COR-L47 (cell line): ENCODE results near the gene GRID2.
"Not testable (repeated sequence)": the region's sequence is repeated elsewhere in the genome, so short reads cannot be mapped to it uniquely, and the experiment has no call there.

Experiments
- DNase-seq: peaks from one replicate; lab custom pipeline; 2025; lab: John Stamatoyannopoulos, UW

Gene GRID2

GRCh38 chr4:92305148-92305877, 1.5 kb downstream of the GRID2 start:
- DNase-seq: peak; percentile 91

GRCh38 chr4:92305878-92306520, 2.2 kb downstream of the GRID2 start:
- DNase-seq: peak; percentile 73

GRCh38 chr4:92307181-92307580, 3.4 kb downstream of the GRID2 start:
- no peak for DNase-seq

- DNase-seq: no peak
Measured at GRCh38 chr4:92307866-92308265, 4.1 kb downstream of the GRID2 start.

- DNase-seq: no peak
Measured at GRCh38 chr4:92317047-92317446, 13.3 kb downstream of the GRID2 start.

DNA sequence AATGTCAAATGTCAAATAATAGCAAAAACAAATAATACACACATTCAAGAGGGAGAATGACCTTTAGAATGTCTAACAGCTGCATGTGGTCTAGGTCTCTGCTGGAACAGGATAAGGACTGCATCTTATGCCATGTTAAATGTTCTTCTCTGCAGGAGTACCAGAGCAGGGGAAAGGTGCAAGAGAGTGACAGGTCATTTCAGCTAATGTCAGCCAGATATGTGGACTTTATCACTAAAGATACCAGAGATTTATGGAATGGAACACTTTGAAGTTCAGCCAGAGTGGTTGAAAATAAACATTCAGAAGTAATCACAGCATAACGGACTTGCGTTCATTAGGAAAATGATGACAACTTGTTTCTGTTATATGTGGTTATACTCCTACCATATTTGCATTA, 24.3 kb downstream of the GRID2 start:
- DNase-seq: no peak

DNA sequence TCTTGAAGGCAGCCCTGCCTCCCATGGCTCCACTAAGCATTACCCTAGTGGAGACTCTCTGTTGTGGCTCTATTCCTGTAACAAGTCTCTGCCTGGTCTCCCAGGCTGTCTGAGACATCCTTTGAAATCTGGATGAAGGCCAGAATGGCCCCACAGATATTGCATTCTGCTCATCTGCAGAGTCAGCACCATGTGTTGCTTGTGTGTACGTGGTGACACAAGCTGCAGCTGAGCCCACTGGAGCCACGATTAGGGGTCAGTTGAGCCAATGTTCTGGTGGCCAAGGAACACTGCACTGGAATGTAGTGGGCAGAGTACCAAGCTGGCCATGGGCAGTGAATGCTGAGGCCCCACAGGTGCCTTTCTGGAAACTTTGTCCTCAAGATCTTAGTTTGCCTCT, 29.2 kb downstream of the GRID2 start:
- DNase-seq: no peak

DNA sequence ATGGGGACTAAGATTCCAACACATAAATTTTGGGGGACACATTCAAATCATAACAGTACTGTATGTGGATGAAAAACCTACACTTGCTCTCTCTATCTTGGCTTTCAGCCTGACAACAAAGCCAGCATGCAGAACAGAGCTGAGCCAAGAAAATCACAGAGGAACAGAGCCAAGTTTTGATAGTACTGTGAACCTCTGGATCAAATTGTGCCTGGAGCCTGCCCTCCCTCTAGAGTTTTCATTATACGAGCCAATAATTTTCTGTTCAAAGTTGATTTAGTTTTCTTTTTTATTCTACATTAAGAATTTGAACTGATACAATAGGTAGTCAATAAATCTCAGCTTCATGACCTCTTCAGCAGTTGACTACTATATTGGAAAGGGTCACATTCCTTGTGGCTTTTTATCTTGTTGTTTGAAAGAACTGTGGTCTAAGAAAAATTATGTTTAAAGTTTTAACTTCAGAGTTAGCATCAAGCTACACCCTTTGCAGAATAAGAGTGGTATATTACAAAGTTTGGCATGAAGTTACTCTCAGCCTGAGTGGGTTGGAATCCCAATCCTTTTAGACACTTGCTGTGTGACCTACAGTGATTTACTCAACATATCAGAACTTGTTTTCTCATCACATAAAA, 31.1 kb downstream of the GRID2 start:
- peak; percentile 14 for DNase-seq

DNA sequence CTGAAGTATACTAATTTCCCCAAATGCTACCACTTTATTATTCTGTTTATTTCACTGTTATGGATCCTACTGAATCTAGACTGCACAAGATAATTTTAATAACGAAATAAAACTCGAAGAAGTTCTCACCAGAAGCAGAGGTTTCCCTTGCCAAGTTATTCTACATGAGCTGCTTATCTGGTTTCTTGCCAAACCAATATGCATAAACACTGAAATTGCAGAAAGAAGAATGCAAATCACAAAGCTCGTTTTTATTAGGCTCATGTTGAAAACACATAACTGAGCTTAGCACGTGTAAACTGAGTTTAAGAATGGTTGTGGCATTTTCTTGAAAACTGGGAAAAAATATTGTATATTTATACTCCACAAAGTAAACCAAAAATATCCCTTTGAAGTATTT, 35.9 kb downstream of the GRID2 start:
- DNase-seq: no peak

DNA sequence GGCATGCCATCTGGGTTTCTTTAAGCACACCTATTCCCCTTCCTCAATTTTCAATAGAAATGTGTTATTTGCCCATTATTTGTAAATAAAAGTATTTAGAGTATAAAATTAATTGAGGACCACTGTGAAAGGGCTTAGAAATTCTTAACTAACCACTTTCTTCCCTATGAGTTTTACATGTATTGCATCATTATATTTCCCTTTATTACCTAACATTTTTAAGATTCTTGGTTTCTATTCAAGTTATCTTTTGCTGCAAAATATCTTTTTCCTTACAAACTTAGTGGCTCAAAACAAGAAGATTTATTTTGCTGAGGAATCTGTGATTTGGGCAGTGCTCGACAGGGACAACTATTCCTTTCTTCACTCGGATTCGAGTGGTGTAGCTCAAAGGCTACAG, 40.5 kb downstream of the GRID2 start:
- no peak for DNase-seq

- no peak for DNase-seq
Measured at GRCh38 chr4:92346289-92346688, 42.5 kb downstream of the GRID2 start.

DNA sequence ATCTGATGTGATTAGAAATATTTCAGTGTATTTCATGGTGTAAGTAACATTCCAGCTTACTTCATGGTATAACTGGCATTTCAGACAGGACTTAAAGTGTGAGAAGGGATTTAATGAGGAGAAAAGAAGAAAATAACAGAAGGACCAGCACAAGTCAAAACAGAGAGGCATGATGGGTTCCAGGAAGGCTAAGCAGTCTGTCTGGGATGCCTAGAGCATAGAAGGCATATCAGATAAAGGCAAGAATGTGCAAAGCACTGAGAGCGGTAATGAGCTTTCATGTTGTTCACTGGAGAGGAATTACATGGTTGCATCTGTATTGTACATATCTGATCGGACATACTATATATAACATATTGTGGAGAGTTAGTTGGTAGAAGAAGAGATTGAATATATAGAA, 54.2 kb downstream of the GRID2 start:
- no peak for DNase-seq

DNA sequence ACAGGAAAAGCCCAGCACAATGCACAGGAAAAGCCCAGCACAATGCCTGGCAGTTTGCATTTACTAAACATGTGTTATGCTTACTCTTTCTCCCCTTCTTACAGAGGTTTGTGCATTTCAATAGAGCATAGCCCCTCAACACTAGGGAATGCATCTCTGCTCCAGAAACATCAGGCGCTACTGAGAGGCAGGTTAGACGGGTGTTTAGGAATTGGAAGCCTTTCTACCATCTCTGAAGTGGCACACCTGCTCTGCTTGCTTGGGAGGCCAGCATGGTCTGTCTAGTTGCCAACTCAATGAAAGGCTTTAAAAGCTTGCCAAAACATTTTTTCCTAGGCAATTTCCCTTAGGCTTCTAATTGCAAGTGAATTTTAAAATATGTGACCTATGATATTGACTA, 55.7 kb downstream of the GRID2 start:
- DNase-seq: peak; percentile 2

DNA sequence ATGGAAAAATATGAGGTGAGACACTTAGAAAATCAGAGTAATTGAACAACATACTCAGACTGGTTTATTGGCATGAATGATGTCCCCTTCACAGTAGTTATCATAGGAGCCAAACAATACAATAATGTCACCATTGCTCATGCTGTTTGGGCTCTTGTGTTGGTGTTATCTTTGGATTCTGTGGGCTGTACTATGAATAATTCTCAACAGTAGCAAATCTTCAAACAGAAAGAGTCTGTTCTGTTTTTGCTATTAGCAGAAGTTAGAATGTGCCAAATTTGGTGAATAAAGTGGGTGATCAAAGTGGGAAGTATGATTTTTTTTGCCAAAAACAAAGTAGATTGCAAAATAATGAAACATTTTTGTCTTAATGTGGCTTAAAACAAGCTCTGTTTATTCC, 58.3 kb downstream of the GRID2 start:
- no peak for DNase-seq

GRCh38 chr4:92368653-92369052, 64.9 kb downstream of the GRID2 start:
- no peak for DNase-seq

DNA sequence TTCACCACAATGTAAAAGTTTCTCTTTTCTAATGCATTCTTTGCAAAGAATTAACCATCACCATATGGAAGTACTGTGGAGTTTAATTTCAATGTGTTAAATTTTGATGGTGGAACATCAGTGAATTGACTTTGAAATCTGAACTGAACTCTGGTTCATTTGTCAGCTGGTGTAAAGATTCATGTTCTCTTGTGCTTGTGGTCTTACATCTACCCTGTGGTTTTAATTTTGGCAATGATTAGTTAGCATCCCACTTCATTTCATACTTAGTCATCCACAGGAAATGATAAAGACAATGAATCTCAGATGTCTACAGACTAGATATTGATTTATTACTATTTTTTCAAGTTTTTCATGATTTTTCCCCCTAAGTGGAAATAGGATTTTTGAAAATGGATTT, 77.8 kb downstream of the GRID2 start:
- no peak for DNase-seq

GRCh38 chr4:92382128-92382527, 78.4 kb downstream of the GRID2 start:
- DNase-seq: no peak

DNA sequence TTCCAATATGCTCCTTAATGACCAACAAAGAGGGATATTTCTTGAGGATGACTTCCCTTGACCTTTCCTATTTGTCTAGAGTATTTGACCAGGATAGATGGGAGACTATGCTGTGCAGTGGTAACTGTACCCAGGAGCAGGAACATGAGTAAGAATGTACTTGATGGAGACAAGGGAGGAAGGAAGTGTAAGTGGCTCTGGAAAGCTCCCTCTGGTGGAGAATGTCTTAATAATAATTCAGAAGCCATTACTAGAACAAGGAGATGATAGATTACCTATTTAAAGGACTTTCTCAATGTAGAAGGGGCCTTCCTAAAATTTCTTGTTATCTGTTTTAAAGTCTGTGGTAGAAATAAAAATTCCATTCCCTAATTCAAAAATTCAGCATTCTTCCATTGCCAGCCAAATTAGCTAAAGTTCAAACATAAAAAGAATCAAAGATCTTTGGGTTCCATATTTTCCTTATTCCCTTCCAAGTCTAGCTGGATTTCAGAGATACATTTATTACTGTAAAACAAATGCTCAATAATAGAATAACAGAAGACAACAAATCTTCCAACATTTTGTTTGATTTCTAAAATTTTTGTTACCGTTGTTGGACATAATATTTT, 83.8 kb downstream of the GRID2 start:
- DNase-seq: peak; percentile 42

- no peak for DNase-seq
Measured at GRCh38 chr4:92399032-92399431, 95.3 kb downstream of the GRID2 start.

DNA sequence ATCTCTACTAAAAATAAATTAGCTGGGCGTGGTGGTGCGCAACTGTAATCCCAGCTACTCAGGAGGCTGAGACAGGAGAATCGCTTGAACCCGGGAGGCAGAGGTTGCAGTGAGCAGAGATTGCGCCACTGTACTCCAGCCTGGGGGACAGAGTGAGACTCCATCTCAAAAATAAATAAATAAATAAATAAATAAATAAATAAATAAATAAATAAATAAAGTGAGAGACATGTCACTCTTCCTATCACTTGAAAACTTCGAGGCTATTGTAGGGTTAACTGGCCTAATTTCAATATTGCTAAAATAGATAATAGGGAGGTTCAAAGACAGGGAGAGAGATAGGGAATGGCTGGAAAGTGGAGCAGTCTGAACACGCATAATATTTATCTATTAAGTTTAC, 99.8 kb downstream of the GRID2 start:
- DNase-seq: not testable (repeated sequence)

GRCh38 chr4:92406488-92406887, 102.7 kb downstream of the GRID2 start:
- DNase-seq: no peak

DNA sequence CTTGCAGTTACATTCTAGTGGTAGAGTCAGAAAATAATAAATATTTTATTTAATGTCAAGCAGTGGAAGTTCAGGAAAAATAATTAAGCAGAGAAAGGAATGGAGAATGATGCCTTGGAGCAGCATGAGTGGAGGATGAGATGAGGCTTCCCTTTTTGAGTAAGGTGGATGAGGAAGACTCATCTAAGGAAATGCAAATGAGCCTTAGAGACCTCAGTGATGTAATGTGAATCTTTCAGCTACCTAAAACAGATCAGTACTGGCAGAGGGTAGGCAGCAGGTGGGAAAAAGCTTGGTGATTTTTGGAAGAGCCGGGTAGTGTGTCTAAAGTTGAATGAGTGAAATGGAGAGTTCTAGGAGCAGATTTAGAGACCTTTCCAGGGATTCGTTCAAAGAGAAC, 118.2 kb downstream of the GRID2 start:
- DNase-seq: no peak

DNA sequence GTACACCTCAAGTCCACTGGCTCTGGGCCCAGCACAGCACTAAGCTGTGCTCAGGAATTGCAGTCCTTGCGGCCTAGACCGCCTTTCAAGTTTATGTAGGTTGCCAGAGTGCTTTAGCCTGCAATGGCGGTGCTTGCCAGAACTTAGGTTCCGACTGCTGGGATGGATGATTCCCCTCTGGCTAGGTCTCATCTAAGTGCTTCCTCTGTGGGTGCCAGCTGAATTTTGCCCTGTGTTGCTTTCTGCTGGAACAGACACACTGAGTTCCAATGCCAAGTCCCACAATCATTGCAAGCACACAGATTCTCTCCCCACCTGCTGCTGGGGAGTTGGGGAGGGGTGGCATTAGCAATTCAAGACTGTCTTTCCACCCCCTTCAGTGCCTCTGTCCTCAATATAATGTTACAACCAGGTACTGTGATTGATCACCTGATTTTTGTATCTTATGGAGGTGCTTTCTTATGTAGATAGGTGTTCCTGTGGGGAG, 129.5 kb downstream of the GRID2 start:
- DNase-seq: no peak
